NCI-H526 treated with DMSO at 0.1 percent for 48 hours (cell line): ENCODE results near the gene SAFB2.

Experiments used
- DNase-seq: peaks from one replicate; lab custom pipeline; 2025; lab: John Stamatoyannopoulos, UW

Gene SAFB2

DNA sequence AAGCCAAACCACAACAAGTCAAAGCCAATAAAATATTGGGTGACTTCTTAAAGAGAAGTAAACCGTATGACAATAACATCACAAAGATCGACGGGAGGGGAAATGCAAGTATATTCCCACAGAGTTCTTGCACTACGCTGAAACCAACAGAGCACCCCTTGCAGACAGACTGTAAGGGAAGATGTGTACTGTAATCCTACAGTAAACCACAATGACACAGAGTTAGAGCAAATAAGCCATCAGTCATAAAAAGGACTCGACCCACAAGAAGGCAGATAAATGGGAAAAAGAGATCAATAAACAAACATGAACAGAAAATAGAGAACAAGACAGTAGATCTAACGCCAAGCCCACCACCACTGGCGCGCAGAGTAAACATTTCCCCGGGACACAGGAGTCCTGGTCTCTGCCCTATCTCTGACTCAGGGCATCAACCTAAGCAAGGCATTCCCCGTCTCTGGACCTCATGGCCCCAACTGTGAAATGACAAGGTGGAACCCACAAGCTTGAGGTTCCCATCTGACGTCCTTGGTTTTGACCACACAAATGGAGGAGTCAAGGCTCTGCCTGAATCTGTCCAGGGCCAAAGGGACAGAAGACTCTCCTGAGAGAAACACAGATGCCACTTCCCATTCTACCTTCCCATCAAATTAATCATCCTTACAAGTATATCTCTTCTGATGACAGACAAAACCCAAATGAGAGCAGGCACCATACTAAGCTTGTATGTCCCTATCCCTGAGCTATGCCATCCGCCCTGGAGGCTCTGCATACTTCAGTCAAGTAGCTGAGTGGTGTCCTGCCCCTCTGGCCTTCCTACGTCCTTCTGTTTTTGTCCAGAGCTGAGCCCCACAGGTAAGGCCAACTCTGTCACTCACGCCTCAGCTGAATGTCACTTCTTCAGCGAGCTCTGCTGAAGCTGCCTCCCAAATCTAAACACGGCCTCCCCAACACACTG, 15.0 kb downstream of the SAFB2 start:
- no peak for DNase-seq

DNA sequence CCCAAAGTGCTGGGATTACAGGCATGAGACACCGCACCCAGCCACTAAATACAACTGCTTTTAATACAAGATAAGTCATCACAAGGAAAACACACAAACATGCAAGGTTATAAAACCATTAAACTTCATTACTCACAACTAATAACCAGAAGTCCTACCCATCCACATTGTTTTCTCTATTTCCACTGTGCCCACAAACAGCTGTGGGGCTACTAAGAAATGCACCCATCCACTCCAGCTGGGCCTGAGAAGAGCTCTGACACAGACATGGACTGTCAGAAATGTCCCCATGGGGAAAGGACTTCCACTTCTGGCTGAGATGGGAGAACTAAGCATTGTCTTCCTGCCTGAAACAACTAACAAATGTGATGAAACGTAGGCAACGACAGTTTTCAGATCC, 17.2 kb downstream of the SAFB2 start:
- no peak for DNase-seq

DNA sequence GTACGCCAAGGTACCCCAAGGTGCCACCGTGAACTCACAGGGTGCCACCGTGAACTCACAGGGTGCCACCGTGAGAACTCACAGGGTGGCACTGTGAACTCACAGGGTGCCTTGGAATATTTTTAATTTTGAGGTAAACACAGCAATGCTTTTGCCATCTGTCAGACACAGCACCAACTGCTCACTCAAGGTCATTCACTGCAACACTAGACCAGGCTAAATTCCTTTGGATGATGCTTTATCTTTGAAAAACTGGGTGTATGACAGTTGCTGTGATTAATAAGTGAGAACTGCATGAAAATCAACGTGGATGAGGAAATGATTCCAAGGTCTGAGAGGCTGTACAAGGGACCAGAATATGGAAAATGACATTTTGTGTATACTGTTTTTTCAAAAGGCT, 18.9 kb downstream of the SAFB2 start:
- no peak for DNase-seq

DNA sequence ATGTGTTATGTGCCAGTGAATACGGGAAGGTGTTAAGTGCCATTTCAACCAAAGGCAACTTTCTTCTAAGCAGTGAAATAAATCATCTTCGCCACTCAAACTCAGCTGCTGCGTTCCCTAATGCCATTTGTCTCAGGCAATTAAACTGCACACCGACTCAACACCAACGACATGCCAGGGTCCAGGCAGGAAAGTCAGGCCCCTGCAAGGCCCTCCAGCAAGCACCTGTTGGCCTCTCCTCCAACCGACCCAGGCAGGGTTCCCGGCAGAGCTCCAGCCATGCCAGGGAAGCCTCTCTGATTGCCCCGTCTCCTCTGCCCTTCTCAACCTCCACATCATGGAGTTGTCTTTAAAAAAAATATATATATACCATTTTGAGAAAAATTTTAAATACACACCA, 21.8 kb downstream of the SAFB2 start:
- DNase-seq = no peak

- no peak for DNase-seq
These were observed 26.8 kb downstream of the SAFB2 start for GRCh38 chr19:5595745-5596144.

DNA sequence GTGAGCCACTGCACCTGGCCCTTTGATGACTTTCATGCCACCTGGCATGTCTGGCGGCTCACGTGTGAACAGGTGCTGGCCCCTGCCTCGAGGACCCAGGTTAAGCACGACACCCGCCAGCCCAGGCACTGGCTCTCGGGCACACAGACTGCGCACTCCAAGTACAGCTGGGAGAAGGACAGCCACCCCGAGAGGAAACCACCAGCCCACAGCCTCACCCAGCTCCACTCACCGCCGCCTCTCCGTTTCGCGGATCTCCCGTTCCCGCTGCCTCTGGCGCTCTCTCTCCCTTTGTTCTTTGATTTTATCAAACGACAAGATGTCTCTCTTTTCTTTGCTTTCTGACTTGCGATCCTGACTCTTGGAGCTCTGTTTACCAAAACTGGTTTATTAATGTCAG, 27.4 kb downstream of the SAFB2 start:
- no peak for DNase-seq

GRCh38 chr19:5594521-5594950, 28.0 kb downstream of the SAFB2 start:
- DNase-seq = no peak

GRCh38 chr19:5593343-5594255, 29.0 kb downstream of the SAFB2 start:
- no peak for DNase-seq

- no peak for DNase-seq
These were observed 29.8 kb downstream of the SAFB2 start for GRCh38 chr19:5592531-5593342.

DNA sequence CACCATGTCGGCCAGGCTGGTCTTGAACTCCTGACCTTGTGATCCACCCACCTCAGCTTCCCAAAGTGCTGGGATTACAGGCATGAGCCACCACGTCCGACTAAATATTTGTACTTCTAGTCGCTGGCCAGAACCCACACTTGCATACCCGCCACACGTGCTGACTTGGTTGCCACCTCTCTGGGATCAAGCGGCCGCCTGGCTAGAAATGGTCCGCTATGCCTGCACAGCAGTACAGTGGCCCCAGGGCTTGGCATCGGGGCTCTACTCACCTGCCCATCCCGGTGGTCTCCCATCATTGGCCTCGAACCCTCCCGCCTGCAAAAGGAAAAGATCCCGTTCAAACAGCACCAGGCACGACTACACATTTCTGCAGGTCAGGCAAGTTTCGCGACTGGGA, 31.1 kb downstream of the SAFB2 start:
- no peak for DNase-seq

DNA sequence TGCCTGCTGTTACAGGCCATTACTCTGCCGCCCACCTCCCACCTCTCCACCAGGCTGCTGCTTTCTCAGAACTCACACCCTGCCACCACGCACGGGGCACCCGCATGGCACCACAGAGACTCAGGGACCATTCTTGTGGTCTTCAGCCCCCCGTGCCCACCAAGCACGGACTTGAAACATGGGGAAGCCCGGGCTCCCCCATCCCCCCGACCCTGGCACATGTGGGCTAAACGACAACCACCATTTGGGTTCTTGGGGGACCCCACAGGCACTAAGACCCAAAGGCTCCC, 31.8 kb downstream of the SAFB2 start:
- DNase-seq = no peak

- DNase-seq = no peak
These were observed 32.3 kb downstream of the SAFB2 start for GRCh38 chr19:5590151-5590864.

GRCh38 chr19:5588906-5589676, 33.5 kb downstream of the SAFB2 start:
- no peak for DNase-seq

- no peak for DNase-seq
These were observed 34.1 kb downstream of the SAFB2 start for GRCh38 chr19:5588441-5588840.

DNA sequence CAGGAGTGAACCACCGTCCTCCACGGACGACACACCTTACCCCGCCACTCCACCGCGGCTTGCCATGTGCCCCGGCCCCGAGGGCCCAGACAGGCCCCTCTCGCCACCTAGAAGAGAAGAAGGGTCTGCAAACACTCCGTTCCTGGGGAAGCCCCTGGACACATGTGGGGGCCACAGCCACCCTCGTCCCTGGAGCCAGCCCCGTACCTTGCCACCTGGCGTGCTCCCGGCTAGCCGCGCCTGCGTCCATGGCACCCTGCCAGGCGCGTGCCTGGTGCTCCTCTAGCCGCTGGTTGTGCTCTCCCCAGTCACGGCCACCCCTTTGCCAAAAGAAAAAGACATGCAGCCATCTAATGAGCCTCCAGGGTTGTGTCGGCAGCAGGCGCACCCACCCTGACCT, 34.9 kb downstream of the SAFB2 start:
- DNase-seq = no peak

DNA sequence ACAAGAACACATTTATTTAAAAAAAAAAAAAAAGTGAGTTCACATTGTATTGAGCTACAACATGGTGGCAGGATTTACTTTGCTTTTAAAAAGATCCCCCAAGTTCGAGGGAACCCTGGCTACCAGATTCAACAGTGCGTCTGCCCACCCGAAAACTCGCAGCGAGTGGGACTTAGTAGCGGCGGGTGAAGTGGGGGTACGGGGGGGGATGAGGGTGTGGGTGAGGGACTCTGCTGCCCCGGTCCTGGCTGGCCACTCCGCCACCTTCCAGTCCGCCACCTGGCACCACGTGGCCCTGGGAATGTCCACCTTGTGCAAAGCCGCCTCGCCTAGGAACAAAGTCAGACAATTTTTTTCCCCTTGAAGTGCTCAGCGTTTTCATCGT, 35.5 kb downstream of the SAFB2 start:
- no peak for DNase-seq

DNA sequence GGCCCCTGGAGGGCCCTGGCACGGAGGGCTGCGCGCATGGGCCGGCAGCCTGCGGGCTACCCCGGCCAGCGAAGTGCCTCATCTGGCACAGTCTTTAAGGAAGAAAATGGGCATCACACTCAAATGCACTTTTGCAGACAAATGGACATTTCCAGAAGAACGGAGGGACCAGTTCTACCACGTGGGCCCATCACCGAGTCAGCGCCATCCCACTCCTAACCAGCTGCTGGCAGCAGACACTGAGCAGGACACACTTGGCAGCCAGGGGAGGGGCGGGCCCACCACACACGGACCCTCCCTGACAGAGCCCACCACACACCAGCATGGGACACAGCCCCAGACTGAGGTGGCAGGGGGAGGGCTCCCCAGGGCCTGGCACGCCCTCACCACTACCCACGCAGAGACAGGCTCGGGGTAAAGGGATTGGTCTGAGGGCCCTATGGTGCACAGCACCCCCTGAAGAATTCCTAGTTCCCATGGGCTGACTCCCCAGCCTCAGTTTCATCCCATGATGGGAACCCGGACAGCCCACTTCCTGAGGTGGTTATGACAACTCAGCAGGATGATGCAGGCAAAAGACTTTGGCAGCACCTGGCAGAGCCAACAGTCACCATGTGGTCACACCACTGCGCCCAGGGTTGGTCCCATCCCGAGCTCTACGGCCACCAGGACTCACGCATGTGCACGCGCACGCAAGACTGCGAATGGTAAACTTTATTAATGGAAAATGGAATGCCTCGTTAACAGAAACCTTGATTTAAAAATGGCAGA, 36.1 kb downstream of the SAFB2 start:
- DNase-seq = no peak

- no peak for DNase-seq
These were observed 36.9 kb downstream of the SAFB2 start for GRCh38 chr19:5585461-5586299.

DNA sequence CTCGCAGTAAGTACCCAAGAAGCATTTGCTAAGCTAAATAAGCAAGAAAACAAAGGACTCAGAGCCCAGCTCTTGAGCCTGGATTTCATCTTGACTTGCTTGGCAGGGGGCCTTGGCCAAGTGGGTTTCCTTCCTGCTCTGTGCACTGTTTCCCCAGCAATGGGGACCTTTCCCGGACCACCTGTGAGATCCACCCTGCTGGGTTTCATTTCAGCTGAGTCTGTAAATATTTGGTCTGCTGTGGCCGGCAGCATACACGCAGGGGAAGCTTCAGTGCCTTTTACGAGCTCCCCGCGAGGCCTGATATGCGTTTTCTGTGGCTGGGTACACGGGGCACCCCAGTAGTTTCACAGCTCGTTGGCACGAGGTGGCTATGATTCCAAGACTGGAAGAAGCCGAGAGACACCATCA, 42.4 kb downstream of the SAFB2 start:
- no peak for DNase-seq
